ENCODE results near the gene KIF1A.

Gene KIF1A

GRCh38 chr2:240799033-240799820 is 20.8 kb downstream of the KIF1A start:
- DNase-seq (ENCODE audit: low read depth): no peak

DNA sequence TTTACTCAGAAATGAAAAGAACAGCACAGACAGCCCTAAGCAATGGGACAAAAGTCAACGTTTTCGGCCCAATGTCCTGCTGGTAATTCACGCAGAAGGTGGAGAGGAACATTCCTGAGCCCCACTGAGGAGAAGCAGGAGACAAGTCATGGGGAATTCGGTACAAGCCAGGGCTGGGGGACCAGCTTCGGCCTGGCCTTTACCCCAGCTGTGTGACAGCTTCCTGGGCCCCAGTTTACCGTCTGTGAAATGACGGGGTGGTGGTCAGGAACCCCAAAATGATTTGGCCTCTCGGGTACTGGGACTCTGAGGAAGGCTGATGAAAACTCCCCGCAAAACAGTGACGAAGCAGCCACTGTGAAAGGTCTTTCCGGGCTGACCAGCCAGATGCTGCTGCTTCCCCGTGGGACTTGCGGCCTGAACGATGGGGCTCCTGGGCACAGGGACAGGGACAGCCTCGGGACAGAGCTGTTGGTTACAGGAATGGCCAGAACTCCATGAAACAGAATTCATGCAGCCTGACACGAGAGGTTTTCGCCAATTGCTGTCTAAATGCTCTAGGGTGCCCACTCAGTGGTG is 21.6 kb downstream of the KIF1A start:
- no peak for DNase-seq (ENCODE audit: low read depth)

- DNase-seq (ENCODE audit: low read depth): no peak
These were observed 22.1 kb downstream of the KIF1A start for GRCh38 chr2:240797914-240798313.

GRCh38 chr2:240797500-240797895 is 22.5 kb downstream of the KIF1A start:
- DNase-seq (ENCODE audit: low read depth): no peak

DNA sequence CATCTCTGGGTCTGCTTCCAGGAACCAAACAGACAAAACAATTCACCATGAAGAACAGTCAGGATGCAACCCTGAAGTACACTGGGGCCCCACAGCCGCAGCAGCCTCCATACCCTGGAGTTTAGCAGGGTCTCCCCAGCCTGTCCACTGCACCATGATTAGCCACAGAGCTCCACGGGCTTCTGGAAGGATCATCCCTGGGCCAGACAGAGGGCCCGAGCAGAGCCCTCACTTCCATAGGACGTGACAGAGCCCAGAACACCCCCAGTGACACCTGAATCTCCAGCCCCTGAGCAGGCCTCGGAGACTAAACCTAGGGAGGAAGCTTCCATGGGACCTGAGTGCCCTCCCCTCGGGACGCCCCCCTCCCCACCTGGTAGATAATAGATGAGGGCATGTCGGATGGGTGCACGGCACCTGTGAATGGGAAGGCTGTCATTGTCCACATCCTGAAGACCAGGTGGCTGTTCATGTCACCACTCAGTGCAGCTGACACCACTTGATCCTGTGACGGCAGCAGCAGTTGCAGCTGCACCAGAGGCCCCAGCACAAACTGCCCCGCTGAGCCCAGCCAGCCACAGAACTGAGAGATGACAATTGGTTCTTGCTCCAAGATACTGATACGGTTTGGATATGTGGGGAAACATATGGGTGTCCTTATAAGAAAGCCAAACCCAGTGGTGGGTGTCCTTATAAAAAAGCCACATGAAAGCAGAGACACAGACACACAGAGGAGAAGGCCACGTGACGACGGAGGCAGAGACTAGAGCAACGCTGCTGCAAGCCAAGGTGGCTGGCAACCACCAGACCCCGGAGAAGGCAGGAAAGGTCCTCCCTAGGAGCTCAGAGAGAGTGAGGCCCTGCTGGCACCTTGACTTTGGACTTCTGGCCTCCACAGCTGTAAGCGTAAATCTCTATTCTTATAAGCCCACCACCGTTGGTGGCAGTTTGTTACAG is 23.2 kb downstream of the KIF1A start:
- DNase-seq (ENCODE audit: low read depth): no peak

- no peak for DNase-seq (ENCODE audit: low read depth)
These were observed 24.0 kb downstream of the KIF1A start for GRCh38 chr2:240795916-240796510.

DNA sequence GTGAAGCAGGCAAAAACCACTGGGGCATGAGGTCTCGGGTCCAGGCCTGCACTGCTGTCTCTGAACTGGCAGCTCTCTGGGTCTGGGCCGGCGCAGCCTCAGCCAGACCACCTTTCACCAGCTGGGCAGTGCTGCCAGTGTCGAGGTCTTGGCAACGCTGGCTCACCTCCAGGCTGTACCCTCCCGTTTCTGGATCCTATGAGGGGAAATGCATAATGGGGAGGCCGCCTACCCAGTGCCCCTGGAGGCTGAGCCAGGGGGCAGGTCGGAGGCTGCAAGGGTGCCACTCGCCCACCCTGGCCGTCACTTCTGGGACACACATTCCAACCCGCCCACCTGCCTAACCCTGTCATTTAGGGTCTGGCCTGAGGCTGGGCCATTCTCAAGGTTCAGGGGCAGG is 24.6 kb downstream of the KIF1A start:
- no peak for DNase-seq (ENCODE audit: low read depth)

GRCh38 chr2:240794178-240794721 is 25.8 kb downstream of the KIF1A start:
- DNase-seq (ENCODE audit: low read depth): no peak

DNA sequence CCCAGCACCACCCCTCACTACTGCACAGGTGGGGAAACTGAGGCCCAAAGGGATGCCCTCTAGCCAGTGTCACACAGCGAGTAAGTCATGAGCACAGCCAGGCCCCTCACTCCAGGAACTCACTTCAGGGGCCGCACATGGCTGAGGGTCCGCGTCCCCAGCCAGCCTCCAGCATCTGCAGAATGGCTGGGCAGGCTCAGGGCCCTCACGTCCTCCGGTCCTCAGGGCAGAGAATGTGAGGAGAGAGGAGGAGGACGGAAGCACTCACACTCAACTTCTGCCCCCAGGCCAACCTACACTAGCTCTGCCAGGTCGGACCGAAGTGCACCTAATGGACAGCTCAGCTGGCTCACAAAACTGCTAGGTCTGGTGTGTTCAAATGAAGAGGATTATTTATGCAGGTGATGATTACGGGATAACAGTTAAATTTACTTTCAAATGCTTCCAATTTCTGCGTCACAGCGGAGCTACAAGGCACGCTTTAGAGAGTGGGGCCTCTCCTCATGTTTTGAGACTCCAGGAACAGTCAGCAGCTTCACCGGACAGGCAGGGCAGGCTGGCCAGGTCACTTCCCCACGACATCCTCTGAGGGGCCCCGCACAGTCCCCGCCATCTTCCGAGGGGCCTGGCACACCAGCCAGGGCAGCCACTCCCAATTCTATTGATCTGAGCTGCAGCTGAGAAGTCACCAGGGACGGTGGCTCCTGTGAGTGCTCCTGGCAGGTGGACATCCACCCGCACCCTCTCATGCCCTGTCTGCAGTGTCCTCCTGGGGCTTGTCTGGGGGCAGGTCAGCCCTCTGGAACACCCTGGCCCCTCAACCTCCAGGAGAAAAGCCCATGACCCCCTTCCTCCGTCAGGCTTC is 26.5 kb downstream of the KIF1A start:
- DNase-seq (ENCODE audit: low read depth): no peak

DNA sequence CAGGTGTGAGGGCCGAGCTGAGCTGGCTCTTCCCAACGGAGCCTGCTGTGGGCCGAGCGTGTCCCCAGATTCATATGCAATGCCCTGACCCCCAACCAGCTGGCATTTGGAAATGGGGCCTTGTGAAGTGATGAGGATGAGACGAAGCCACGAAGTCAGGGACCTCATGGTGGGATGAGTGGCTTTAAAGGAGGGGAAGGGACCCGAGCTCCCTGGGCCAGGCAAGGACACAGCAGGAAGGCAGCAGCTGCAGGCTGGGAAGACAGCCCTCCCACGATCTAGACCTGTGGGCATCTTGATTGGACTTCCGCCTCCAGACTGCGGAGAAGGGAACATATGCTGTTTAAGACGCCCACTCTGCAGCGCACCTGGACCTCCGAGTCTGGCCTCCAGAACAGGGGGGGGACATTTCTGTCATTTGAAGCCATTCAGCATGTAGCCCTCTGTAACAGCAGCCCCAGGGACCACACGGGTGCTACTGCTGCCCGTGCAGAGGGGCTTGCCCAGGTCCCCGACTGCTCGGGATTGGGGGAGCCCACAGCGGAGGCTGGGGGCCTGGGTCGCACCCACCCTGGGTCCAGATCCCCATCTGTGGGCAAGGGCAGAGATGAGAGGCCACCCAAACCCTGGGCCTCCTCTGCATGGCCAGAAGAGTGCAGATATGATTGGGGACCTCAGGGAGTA is 27.2 kb downstream of the KIF1A start:
- DNase-seq (ENCODE audit: low read depth): no peak

DNA sequence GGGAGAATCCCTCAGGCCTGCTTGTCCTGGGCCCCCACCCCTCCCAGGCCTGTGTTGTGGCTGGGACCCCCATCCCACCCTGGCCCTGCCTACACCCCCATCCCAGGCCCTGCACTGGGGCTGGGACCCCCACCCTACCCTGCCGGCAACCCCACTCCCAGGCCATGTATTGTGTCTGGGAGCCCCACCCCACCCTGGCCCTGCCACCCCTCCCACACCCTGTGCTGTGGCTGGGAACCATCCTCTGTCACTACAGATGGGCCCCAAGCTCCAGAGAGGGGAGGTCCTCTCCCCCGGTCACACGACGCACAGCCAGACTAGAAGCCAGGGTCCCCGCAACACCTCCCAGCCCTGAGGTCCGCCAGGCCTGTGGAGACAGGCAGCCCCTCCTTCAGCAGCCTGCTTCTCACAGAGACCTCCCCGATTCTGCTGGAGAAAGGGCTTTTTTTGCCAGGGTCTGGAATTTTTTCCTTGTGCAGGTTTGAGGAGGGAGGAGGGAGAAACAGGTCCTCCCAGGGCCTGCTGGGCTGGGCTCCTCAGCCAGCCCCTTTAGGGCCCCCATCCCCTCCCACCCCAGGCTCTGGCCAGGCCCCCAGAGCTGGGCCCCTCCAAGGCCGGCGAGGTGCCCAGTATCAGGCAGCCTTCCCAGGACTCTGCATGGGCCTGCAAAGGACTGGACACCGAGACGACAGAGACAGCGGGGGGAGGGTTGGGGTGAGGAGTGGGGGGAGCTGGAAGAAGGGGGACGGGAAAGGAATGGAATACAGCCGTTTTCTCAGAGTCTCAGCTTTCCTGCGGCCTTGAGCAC is 28.0 kb downstream of the KIF1A start:
- DNase-seq (ENCODE audit: low read depth): no peak

DNA sequence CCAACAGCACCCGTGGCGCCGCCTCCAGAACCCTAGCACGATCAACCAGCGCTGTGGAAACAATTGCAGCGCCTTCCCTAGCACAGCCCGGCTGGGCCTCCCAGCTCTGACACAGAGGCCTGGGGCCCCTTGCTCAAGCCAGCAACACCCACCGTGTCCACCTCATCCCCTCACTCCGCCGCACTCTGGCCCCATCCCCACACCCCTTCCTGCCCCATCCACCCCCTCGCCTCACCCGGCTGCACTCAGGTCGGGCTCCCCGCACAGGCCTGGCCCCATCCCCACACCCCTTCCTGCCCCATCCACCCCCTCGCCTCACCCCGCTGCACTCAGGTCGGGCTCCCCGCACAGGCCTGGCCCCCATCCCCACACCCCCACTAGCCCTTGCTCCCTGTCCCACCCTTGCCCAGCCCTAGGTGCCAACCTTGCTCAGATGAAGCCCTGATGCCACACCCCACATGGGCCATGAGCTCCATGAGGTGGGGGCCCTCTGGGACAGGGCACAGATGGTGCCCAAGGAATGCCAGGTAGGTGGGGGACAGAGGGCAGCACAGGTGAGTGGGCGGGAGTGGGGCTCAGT is 28.7 kb downstream of the KIF1A start:
- no peak for DNase-seq (ENCODE audit: low read depth)

DNA sequence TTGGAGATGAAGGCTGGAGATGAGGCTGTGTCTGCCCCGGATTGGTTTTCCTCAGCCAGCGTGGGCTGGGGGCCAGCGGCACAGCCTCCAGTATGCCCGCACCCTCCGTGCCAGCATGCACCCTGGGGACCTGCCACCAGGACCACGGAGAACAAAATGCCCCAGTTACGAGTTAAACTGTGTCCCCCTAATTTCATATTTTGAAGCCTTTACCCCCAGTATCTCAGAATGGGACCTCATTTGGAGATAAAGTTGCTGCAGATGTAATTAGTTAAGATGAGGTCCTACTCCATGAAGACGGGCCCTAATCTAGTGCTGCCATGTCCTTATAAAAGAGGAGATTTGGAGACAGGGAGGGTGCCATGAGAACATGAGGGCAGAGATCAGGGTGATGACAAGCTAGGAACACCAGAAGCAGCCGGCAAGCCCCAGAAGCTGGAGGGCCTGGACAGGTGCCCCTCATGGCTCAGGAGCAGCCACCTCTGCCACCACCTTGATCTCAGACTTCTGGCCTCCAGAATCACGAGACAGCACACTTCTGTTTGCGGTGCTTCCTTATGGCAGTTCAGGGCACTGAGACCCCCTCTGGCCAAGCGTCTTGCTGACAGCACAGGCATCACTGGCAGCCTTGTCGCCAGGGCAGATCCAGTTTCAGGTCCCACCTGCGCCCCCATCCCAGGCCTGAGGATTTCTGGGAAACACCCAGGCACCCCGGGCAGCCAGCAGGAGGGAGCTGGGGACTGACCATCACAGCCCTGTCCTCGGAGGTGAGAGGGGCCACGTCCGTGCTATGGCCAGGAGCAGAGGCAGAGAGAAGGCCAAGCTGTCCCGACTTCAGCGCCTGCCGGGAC is 29.4 kb downstream of the KIF1A start:
- no peak for DNase-seq (ENCODE audit: low read depth)

- no peak for DNase-seq (ENCODE audit: low read depth)
These were observed 30.3 kb downstream of the KIF1A start for GRCh38 chr2:240789501-240790369.

GRCh38 chr2:240789051-240789453 is 31.0 kb downstream of the KIF1A start:
- no peak for DNase-seq (ENCODE audit: low read depth)

DNA sequence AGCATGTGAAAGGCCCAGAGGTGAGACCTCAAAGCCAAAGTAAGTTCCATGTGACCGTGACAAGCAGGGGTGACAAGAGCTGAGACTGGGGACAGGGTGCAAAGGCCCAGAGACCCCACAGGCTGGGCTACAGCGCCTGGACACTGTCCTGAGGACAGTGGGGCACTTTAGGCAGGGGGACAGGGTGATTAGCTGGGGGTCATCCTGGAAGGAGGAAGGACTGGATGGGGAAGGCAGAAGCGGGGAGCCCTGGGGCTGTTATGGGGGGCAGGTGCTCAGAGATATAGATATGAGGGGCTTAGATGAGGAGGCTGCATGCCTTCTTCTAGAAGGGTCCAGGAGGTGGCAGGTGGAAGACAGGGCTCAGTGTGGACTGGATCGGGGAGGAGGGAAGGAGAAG is 31.5 kb downstream of the KIF1A start:
- DNase-seq (ENCODE audit: low read depth): no peak

All from non-pigmented ciliary epithelial cell (primary cell).